Mesodermal cell (in vitro differentiated cells): ENCODE measurements around the gene ABR.
"Not testable (repeated sequence)": the region's sequence is repeated elsewhere in the genome, so short reads cannot be mapped to it uniquely, and the experiment has no call there.

Experiments used
- H3K27ac ChIP-seq: 2 replicates; pipeline ENCODE4 v1.7.0; 2013; ENCODE audit warnings: mild to moderate bottlenecking, low read depth, low read length, moderate library complexity; ENCODE audit not compliant: severe bottlenecking
- H3K36me3 ChIP-seq: 2 replicates; pipeline ENCODE4 v1.7.1; 2013; ENCODE audit warnings: mild to moderate bottlenecking, low read length, moderate library complexity; ENCODE audit not compliant: control insufficient read depth, insufficient read depth
- H3K4me1 ChIP-seq: one replicate; pipeline ENCODE4 v1.7.1; 2013; ENCODE audit warnings: mild to moderate bottlenecking, low read length; ENCODE audit not compliant: insufficient read depth, control insufficient read depth, poor library complexity, severe bottlenecking
- H3K4me3 ChIP-seq: 2 replicates; pipeline ENCODE4 v1.7.0; 2013; ENCODE audit warnings: low read length, control low read depth, mild to moderate bottlenecking; ENCODE audit not compliant: insufficient read depth, poor library complexity, severe bottlenecking; ENCODE audit errors: extremely low read depth
- H3K9me3 ChIP-seq: 2 replicates; pipeline ENCODE4 v1.7.1; 2013; ENCODE audit warnings: mild to moderate bottlenecking, low read length, moderate library complexity; ENCODE audit not compliant: control insufficient read depth
- WGBS, 2 experiments: methylation state at CpG; one replicate each; pipeline ENCODE4 v1.1.5; 2013; ENCODE audit warnings: missing lambda C conversion rate in 2 of 2; ENCODE audit not compliant: insufficient coverage in 2 of 2; 5-methylcytosine and 5-hydroxymethylcytosine counted together

The ABR gene

DNA sequence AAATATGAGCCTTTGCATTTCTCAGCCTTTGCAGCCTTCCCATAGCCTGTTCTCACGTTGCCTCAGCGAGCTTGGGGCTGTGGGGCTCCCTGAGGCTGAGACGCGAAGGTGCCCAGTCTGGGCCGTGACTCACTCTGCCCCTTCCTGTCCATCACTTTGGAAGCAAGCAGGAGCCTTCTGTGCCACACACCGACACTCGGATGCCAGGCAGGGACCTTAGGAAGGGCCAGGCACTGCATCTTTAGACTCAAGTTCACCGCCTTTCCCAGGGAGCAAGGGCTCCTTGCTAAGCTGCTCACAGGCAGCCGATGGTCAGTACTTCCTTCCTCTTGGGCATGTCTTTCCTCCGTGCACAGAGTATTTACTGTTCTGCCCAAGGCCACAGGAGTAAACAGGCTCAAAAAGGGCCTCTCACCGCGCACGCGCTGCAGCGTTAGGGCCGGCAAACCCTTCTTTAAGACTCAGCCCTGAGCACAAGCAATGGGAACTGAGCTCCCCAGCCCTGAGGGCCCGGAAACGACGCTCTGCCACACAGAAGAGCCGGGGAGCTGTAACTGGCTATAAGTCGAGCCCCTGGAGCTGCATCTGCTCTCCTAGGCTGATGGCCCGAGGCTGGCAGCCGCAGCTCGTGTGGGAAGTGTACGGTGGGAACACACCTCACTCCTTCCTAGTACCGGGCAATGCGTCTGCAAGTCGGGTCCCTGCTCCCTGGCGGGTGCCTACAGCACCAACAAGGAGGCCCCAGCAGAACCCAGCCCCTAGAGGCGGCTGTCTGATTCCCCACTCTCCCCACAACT is 175.6 kb downstream of the ABR start:
- Histone ChIP-seq H3K4me1 (peaks cover 40% of the 10 kb centered on the region), H3K36me3 (peaks cover 72% of the 10 kb centered on the region), H3K4me3 (no peak overlapping the region), H3K9me3 (no peaks in the 10 kb centered on the region), H3K27ac (peak overlapping the region; percentile 41)
- 89 to 90% methylated on average over 25 to 30 of the region's 30 CpGs for WGBS, 2 experiments

DNA sequence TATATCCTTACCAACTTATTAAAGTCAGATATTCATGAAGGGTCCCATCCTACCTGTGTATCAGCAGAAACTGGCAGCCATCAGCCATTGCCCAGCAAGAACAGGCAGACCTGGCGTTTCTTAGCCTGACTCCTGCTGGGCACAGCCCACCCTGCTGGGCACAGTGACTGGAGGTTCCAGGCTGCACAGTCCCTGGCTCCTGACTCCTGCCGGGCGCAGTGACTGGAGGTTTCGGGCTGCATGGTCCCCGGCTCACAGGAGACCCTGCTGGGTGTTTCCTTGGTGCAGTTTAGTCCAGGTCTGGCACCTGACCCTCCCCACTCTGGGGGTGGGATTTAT is 176.2 kb downstream of the ABR start:
- peaks cover 40% of the 10 kb centered on the region for H3K4me1 ChIP-seq
- 97 to 100% methylated on average over 4 of the region's 5 CpGs for WGBS, 2 experiments
- peaks cover 67% of the 10 kb centered on the region for H3K36me3 ChIP-seq
- H3K9me3 ChIP-seq = no peaks in the 10 kb centered on the region
- no peak overlapping the region for H3K4me3 ChIP-seq
- no peak overlapping the region for H3K27ac ChIP-seq

DNA sequence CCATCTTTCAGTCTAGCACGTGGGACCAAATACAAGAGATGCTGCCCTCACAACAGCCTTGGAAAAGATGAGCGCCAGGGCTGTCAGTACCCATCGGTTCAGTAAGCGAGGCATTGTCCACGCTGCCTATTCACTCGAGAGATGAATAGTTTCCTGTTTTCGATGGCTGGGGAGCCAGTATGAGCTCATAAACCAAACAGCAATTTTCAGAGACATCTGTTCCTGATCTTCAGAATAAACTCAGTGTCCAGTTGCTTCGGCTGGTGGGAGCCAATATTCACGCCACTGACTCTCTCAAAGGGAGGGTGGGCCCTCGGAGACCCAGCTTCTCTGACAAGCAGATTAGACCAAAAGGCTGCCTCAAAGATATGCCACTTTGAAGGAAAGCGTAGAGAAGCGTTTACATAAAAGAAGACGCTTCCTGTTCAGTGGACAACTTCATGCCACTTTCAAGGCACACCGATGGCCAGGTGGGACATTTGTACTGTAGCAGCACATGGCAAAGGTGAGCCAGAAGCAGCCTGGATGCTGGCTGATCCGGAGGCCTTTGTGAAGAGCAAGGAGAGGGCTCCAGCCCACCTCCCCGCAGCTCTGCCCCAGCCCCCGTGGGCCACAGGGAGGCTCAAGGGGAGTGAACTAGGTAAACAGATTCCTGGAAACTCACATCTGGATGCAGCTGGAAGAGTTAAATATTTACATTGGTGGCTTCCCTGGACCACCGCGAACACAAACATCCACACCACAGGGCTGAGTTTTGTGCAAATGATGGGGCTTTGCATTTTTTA is 176.8 kb downstream of the ABR start:
- Histone ChIP-seq H3K36me3 (peaks cover 69% of the 10 kb centered on the region), H3K9me3 (no peaks in the 10 kb centered on the region), H3K27ac (no peak overlapping the region), H3K4me1 (peaks cover 47% of the 10 kb centered on the region), H3K4me3 (no peak overlapping the region)
- WGBS, 2 experiments = 90% methylated on average over 17 of the region's 19 CpGs

DNA sequence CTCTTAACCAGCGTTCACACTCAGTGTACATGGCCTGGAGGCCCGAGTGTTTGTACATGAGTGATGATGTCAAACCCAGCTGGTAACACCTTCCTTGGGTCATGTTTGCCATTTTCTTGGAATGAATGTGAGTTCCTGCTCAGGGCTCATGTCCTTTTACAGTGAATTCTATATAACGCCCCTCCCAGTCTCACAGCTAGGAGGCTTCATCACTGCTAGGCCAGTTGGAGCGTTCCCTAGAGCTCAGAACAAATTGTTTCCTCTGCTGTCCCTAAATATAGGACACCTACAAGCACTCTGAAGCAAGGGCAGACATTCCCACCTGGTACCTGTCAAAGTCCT is 177.4 kb downstream of the ABR start:
- peaks cover 47% of the 10 kb centered on the region for H3K4me1 ChIP-seq
- H3K36me3 ChIP-seq = peaks cover 63% of the 10 kb centered on the region
- no peaks in the 10 kb centered on the region for H3K9me3 ChIP-seq
- 96 to 98% methylated on average over 3 to 4 of the region's 4 CpGs for WGBS, 2 experiments
- peak overlapping the region; percentile 41 for H3K27ac ChIP-seq
- H3K4me3 ChIP-seq = no peak overlapping the region

DNA sequence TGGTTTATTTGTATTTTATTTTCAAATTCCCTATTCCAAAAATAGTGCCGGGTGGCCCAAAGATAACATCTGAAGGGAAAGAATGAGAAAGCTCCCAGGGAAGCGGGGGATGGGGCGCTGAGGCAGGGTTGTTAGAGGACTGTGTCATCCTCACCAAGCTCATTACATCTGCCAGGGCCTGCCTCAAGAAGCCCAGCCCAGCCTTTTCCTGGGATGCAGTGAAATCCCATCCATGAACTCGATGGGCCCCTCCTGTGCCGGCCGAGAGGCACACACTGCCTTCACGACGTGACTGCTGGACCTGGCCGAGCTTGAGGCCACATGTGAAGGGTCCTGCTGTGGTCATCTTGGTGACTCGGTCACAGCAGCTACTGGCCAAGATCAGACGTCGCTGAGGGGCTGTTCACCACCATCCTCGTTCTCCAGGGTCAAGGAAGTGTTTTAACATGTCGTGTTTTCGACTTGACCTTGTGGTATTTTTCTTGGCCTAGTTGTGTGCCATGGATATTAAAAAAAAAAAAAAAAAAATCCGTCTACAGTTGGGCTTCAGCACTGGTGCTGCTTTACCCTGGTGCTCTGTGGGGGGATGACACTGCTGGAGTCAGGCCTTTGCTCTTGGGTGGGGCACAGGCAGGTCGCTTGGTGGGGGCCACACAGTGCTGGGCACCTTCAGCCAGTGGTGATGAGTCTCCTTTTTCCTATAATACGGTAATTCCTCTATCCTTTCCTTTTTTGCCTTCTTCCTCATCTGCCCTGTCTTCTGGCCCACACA is 178.0 kb downstream of the ABR start:
- Histone ChIP-seq H3K9me3 (no peaks in the 10 kb centered on the region), H3K27ac (peak overlapping the region; percentile 79), H3K36me3 (peaks cover 58% of the 10 kb centered on the region), H3K4me1 (peaks cover 47% of the 10 kb centered on the region), H3K4me3 (no peak overlapping the region)
- WGBS, 2 experiments = 93 to 97% methylated on average over 13 to 16 of the region's 18 CpGs

DNA sequence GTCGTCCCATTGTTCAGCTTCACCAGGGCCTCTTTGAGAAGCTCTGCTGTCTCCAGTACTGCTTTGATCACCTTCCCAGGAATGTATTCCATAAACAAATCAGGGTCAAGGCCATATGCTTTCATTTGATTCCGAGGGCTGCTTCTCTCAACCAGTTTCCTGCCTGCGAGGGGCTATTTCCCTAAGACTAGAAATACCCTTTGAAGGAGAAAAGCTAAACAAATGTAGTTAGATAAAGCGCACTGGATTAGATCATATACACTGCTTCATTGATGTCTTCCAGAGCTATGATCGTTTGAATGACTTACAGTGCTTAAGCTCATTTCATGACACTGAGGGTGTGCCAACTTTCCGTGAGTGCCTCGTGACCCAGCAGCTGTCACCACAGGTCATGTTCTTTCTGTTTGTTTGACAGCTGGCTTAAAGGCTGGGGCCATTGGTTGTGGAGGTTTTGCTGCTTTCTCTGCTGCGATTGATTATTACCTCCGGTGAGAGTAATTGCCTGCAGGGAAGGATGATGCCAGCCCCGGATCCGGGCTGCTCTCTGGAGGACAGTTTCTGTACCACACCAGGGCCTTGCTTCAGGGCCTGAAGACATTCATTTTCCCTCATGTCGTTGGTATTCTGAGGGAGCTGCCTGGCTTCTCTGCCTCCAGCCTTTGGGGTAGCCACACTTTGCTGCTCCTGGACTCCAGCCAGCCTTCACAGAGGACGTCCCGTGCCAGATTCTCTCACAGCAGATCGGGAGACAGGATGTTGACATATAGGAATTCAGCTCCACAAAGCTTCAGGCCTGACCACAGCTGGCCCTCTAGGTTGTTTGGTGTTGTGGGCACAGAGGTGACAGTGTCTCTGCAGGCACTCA is 179.0 kb downstream of the ABR start:
- Histone ChIP-seq H3K4me3 (no peak overlapping the region), H3K27ac (peak overlapping the region; percentile 79), H3K4me1 (peaks cover 47% of the 10 kb centered on the region), H3K36me3 (peaks cover 58% of the 10 kb centered on the region), H3K9me3 (no peaks in the 10 kb centered on the region)
- WGBS, 2 experiments = 93 to 94% methylated on average over 14 to 15 of the region's 15 CpGs

DNA sequence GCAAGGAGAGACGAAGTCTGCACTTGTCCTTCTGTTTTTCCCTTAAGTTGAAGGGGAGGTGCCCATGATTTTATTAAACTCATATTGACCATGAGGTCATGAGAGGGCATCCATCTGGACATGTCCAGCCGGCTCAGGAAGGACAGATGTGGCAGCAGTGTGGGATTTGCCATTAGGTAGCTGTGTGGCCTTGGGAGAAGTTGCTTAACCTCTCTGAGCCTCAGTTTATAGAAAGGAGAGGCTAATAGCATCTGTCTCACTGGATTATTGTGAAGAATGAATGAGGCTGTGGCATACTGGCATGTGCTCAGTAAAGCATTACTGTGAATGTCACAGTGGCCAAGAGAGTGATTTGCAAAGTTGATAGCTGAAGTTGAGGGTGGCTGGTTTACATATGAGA is 181.7 kb downstream of the ABR start:
- Histone ChIP-seq H3K9me3 (peaks cover 4% of the 10 kb centered on the region), H3K27ac (no peak overlapping the region), H3K4me1 (peaks cover 37% of the 10 kb centered on the region), H3K36me3 (peaks cover 46% of the 10 kb centered on the region), H3K4me3 (peak overlapping the region; percentile 99)
- WGBS, 2 experiments = 78 to 85% methylated on average over 1 to 2 of the region's 2 CpGs

DNA sequence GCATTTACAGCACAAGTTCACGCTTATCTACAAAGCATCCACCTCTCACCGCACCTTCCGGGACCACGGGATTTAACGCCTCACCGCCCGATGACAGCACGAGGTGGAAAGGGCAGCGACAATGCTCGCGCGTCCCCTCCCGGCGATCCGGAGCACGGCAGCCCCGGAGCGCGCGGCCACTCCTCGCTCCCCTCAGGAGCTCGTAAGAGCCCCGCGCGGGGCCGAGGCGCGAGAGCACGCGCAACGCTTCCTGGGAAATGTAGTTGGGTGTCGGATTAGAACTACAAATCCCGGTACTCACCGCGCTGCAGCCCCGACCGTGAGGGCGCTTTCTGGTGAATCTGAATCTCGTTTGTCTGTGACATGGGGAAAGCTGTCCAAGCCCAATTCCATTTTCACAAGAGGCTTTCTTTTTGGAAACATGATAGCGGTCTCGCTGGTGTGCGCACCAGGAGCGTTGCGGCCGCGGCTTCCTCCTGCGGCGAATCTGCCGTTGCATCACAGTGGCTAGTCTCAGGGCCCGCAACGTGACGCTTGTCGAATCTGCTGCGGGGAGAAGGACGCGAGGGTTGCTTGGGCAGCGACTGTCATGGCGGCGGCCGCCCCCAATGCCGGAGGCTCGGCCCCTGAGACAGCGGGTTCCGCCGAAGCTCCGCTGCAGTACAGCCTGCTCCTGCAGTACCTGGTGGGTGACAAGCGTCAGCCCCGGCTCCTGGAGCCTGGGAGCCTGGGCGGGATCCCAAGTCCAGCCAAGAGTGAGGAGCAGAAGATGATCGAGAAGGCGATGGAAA is 183.0 kb downstream of the ABR start, which contains the start of gene TIMM22:
TIMM22 (plus strand) TSS at position 576 of the 791 bp plus-strand sequence; CDS start at position 590, 14 bp downstream.
- peak within 1 kb of the TSS; percentile 99 for H3K4me3 ChIP-seq
- peaks cover 4% of the 10 kb centered on the region for H3K9me3 ChIP-seq
- peaks cover 24% of the 10 kb centered on the region for H3K4me1 ChIP-seq
- 1% methylated on average over 63 to 69 of the region's 71 CpGs for WGBS, 2 experiments
- peaks cover 32% of the 10 kb centered on the region for H3K36me3 ChIP-seq
- peak within 1 kb of the TSS; percentile 90 for H3K27ac ChIP-seq

DNA sequence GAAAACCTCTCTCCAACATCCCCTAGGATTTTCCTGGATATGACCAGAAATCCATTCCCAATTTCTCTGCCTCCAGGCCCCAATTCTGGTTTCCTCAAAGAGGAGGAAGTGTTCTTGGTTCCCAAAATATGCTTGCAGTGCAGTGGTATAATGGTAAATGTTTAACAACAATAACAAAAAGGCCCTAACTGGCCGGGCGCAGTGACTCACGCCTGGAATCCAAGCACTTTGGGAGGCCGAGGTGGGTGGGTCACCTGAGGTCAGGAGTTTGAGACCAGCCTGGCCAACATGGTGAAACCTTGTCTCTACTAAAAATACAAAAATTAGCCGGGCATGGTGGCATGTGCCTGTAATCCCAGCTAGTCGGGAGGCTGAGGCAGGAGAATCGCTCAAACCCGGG is 184.5 kb downstream of the ABR start:
- not testable (repeated sequence) for H3K4me3 ChIP-seq, H3K9me3 ChIP-seq, H3K27ac ChIP-seq
- WGBS, 2 experiments = 66 to 81% methylated on average over 6 to 8 of the region's 8 CpGs
- Histone ChIP-seq H3K4me1 (peaks cover 10% of the 10 kb centered on the region), H3K36me3 (peaks cover 18% of the 10 kb centered on the region)
